HFFc6 (cell line): ENCODE results near the gene C19orf38. TPM values are rescaled to one million over a fixed set of nuclear protein-coding genes. Genes with fewer than 3 reads are reported as not detected.

Source experiments
- DNase-seq: peaks from one replicate; pipeline ENCODE4 v3.0.0-alpha.2; 2018
- H3K27ac Mint-ChIP-seq: 2 replicates; pipeline ENCODE4 v1.8.0; 2020; ENCODE audit warnings: mild to moderate bottlenecking, mixed read lengths
- H3K27me3 Mint-ChIP-seq: 2 replicates; pipeline ENCODE4 v1.8.0; 2021; ENCODE audit warnings: mild to moderate bottlenecking, moderate library complexity, mixed read lengths; ENCODE audit not compliant: insufficient read depth
- H3K36me3 Mint-ChIP-seq: 2 replicates; pipeline ENCODE4 v1.8.0; 2021; ENCODE audit warnings: low read depth, mixed read lengths
- H3K4me1 Mint-ChIP-seq: 2 replicates; pipeline ENCODE4 v1.8.0; 2020; ENCODE audit warnings: low read depth, mixed read lengths
- H3K4me3 Mint-ChIP-seq: 2 replicates; pipeline ENCODE4 v1.8.0; 2020; ENCODE audit warnings: mild to moderate bottlenecking, moderate library complexity, mixed read lengths
- H3K9me3 Mint-ChIP-seq: 2 replicates; pipeline ENCODE4 v1.8.0; 2020; ENCODE audit warnings: mild to moderate bottlenecking, mixed read lengths
- total RNA-seq, 6 experiments: library from RNA; stranded (reverse); fragmentation: NEBNext Ultra II Directional; extraction: Animal tissue kit (Norgen Biotek cat#: 25700); gene quantifications; 2 replicates in 1 of 6; 3 replicates in 5 of 6; pipeline ENCODE4 v1.2.3, GENCODE V29; 2021
- TF ChIP-seq, protein P1 (sequence below): fragments of 200-600 bp; sonication (generic); IDR thresholded peaks from 2 replicates; pipeline ENCODE4 v1.5.0; 2021; ENCODE audit warnings: antibody characterized with exemption, mild to moderate bottlenecking

Gene C19orf38
- total RNA-seq, 6 experiments from 2014 or later, result 0.40 to 0.71 TPM; not detected in 4

DNA sequence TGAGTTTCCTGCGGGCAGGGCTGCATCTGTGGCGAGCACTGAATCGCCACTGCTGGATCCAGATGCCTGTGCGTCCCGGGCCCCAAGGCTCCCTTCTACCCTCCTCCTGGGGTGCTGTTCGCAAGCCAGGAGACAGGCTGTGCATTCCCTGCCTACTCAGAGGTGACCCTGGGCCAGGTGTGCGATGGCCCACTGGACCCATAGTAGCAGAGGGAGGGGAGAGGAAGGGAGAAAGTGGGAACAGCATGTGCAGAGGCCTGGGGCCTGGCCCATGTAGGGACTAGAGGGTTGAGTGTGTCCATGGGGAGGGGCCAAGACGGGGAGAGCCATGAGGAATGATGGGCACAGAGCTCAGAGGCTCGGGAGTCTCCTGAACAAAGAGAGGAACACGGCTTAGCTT, 50.4 kb downstream of the C19orf38 start:
- H3K4me1 Mint-ChIP-seq, result peaks cover 24% of the 10 kb centered on the region
- no peak overlapping the region for H3K27ac Mint-ChIP-seq
- H3K9me3 Mint-ChIP-seq, result no peaks in the 10 kb centered on the region
- H3K4me3 Mint-ChIP-seq, result no peak overlapping the region
- DNase-seq, result no peak
- H3K27me3 Mint-ChIP-seq, result no peaks in the 10 kb centered on the region; the same call in 1 of the 2 replicates
- TF ChIP-seq, protein P1, sequence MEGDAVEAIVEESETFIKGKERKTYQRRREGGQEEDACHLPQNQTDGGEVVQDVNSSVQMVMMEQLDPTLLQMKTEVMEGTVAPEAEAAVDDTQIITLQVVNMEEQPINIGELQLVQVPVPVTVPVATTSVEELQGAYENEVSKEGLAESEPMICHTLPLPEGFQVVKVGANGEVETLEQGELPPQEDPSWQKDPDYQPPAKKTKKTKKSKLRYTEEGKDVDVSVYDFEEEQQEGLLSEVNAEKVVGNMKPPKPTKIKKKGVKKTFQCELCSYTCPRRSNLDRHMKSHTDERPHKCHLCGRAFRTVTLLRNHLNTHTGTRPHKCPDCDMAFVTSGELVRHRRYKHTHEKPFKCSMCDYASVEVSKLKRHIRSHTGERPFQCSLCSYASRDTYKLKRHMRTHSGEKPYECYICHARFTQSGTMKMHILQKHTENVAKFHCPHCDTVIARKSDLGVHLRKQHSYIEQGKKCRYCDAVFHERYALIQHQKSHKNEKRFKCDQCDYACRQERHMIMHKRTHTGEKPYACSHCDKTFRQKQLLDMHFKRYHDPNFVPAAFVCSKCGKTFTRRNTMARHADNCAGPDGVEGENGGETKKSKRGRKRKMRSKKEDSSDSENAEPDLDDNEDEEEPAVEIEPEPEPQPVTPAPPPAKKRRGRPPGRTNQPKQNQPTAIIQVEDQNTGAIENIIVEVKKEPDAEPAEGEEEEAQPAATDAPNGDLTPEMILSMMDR, result no peak
- H3K36me3 Mint-ChIP-seq, result 0 out of 2 replicates have a peak, but pooled peaks cover 6% of the 10 kb centered on the region

DNA sequence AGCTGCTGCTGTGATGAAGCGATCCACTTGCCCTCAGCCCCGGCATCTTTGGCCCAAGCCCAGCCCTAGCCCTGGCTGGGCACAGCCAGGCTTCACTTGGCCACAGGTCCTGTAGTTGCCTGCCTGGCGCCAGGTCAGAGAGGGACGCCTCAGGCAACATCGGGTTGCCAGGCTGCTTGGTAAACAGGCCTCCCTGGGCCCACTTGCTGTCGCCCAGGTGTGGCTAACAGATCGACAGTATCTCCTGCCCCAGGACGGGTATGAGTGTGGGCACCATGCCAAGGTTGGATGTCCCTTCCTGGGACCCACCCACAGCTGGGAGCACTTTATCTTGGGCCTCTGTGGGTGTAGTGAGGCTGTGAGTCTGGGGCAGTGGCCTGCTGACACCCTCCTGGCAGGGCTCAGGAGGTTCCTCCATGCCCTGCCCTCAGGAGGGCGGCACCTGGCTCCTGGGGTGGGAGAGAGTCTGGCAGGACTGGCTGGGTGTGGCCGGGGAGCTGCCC, 51.0 kb downstream of the C19orf38 start:
- Mint-ChIP-seq H3K27me3 (no peaks in the 10 kb centered on the region; the same call in 1 of the 2 replicates), H3K36me3 (0 out of 2 replicates have a peak, but pooled peaks cover 6% of the 10 kb centered on the region), H3K4me3 (no peak overlapping the region), H3K27ac (no peak overlapping the region), H3K4me1 (peaks cover 29% of the 10 kb centered on the region), H3K9me3 (no peaks in the 10 kb centered on the region)
- TF ChIP-seq, protein P1, result no peak
- DNase-seq, result no peak

DNA sequence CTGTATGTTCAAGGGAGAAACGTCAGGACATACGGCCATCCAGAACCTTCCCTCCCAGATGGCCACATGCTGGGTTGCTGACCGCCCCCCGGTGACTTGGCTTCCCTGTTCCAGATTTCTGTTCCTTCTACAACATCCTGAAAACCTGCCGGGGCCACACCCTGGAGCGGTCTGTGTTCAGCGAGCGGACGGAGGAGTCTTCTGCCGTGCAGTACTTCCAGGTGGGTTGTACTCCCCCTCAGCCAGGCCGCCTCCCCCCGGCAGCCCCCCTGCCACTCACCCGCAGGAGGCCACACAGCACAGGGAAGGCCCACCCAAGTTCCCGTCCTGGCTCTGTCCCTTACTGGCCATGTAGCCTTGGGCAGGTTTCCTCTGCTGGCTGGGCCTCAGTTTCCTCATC, 59.7 kb downstream of the C19orf38 start:
- no peak for DNase-seq
- Mint-ChIP-seq H3K36me3 (peaks cover 9% of the 10 kb centered on the region; the same call in 1 of the 2 replicates), H3K9me3 (no peaks in the 10 kb centered on the region), H3K27ac (no peak overlapping the region), H3K4me1 (peaks cover 13% of the 10 kb centered on the region; the same call in 1 of the 2 replicates), H3K27me3 (no peaks in the 10 kb centered on the region), H3K4me3 (no peak overlapping the region)
- TF ChIP-seq, protein P1, result no peak

- no peaks in the 10 kb centered on the region for H3K9me3 Mint-ChIP-seq
- DNase-seq, result no peak
These were observed 60.3 kb downstream of the C19orf38 start for GRCh38 chr19:10908380-10908960.

DNA sequence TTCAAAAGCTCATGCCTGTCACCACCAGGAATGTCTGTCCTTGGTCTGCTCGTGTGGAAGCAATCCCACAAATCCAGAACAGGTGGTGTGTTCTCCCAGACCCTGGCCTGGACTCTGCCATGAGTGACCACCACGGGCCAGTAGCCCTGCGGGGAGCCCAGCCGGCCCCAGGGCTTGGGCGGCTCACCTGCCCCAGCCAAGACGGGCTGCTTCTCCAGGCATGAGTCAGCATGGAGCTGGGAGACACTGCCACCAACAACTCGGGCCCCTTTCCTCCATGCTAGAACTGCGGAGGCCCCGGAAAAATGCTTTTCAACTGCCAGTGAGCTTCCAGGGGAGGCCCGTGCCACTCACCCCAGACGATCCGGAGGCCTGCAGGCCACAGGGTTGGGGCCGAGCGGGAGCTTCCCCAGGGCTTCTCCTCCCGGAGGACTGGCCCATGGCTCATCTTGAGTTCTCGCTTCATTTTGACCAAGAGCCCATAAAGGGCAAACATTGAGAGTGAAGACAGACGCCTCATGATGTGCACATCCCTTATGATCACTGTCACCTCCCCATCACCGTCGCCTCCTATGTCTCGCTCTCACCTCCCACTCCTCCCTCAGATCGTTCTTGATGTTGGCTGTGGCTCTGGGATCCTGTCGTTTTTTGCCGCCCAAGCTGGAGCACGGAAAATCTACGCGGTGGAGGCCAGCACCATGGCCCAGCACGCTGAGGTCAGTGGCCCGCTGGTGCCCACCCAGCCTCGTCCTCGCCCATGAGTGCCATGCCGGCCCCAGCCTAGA, 63.6 kb downstream of the C19orf38 start:
- Mint-ChIP-seq H3K4me3 (no peak overlapping the region), H3K4me1 (peaks cover 18% of the 10 kb centered on the region), H3K27ac (no peak overlapping the region; the same call in 1 of the 2 replicates), H3K27me3 (no peaks in the 10 kb centered on the region; the same call in 1 of the 2 replicates), H3K36me3 (peaks cover 5% of the 10 kb centered on the region; the same call in 1 of the 2 replicates), H3K9me3 (no peaks in the 10 kb centered on the region)
- DNase-seq, result no peak
- TF ChIP-seq, protein P1, result no peak

More at GRCh38 chr19:10908380-10908960, 60.3 kb downstream of the C19orf38 start:
- Mint-ChIP-seq H3K4me3 (no peak overlapping the region), H3K4me1 (peaks cover 8% of the 10 kb centered on the region; the same call in 1 of the 2 replicates), H3K27ac (no peak overlapping the region), H3K36me3 (peaks cover 5% of the 10 kb centered on the region; the same call in 1 of the 2 replicates), H3K27me3 (no peaks in the 10 kb centered on the region; the same call in 1 of the 2 replicates)
- TF ChIP-seq, protein P1, result no peak
